ENCODE data around the gene PAX1. TPM values are rescaled to one million over a fixed set of nuclear protein-coding genes. Genes with fewer than 3 reads are reported as not detected.

Gene PAX1
- total and polyA plus RNA-seq, 2 experiments from 2014 or later = 0.14 TPM; not detected in 1

DNA sequence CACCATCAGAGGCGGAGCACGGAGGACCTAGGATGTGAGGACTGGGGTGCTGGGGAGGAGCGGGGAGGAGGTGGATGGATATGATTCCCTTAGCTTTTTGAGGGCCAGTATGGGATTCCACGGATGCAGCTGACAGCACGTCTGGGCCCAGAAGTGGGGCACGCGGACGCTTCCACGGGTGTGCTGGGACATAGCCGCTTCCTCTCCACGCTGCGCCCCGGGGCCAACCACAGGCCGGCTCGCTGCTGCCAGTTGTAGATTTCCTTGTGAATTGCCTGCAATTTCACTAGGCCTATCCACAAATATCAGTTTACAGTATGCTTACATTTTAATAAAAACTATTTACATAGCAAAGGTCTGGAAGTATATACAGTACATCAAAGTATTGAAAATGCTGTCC, 23.9 kb downstream of the PAX1 start:
- TF ChIP-seq, protein P1, sequence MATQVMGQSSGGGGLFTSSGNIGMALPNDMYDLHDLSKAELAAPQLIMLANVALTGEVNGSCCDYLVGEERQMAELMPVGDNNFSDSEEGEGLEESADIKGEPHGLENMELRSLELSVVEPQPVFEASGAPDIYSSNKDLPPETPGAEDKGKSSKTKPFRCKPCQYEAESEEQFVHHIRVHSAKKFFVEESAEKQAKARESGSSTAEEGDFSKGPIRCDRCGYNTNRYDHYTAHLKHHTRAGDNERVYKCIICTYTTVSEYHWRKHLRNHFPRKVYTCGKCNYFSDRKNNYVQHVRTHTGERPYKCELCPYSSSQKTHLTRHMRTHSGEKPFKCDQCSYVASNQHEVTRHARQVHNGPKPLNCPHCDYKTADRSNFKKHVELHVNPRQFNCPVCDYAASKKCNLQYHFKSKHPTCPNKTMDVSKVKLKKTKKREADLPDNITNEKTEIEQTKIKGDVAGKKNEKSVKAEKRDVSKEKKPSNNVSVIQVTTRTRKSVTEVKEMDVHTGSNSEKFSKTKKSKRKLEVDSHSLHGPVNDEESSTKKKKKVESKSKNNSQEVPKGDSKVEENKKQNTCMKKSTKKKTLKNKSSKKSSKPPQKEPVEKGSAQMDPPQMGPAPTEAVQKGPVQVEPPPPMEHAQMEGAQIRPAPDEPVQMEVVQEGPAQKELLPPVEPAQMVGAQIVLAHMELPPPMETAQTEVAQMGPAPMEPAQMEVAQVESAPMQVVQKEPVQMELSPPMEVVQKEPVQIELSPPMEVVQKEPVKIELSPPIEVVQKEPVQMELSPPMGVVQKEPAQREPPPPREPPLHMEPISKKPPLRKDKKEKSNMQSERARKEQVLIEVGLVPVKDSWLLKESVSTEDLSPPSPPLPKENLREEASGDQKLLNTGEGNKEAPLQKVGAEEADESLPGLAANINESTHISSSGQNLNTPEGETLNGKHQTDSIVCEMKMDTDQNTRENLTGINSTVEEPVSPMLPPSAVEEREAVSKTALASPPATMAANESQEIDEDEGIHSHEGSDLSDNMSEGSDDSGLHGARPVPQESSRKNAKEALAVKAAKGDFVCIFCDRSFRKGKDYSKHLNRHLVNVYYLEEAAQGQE (IDR thresholded peaks at IDR 0.05; ENCODE audit: unreplicated experiment) = no peak
- TF ChIP-seq EZH2phosphoT487 (IDR thresholded peaks at IDR 0.05; ENCODE audit: unreplicated experiment) (no peak), POLR2AphosphoS5 (IDR thresholded peaks at IDR 0.05; ENCODE audit: low read depth) (no peak), ZNF114 (CRISPR knock-in tag; IDR thresholded peaks at IDR 0.05) (no peak), JUNB (IDR thresholded peaks at IDR 0.05; ENCODE audit: unreplicated experiment) (no peak), EZH2 (IDR thresholded peaks at IDR 0.05; ENCODE audit: low read depth, unreplicated experiment) (no peak), NANOG (IDR thresholded peaks at IDR 0.05; ENCODE audit: borderline replicate concordance) (no peak), ZNF331 (CRISPR knock-in tag; IDR thresholded peaks at IDR 0.05; ENCODE audit: low read depth) (no peak), CREB1 (CRISPR knock-in tag; IDR thresholded peaks at IDR 0.05; ENCODE audit: low read depth) (no peak), STAT1 (IDR thresholded peaks at IDR 0.05; ENCODE audit: unreplicated experiment) (no peak)
- TF ChIP-seq, protein P2, sequence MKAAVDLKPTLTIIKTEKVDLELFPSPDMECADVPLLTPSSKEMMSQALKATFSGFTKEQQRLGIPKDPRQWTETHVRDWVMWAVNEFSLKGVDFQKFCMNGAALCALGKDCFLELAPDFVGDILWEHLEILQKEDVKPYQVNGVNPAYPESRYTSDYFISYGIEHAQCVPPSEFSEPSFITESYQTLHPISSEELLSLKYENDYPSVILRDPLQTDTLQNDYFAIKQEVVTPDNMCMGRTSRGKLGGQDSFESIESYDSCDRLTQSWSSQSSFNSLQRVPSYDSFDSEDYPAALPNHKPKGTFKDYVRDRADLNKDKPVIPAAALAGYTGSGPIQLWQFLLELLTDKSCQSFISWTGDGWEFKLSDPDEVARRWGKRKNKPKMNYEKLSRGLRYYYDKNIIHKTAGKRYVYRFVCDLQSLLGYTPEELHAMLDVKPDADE (IDR thresholded peaks at IDR 0.05) = no peak
- TF ChIP-seq, protein P3, sequence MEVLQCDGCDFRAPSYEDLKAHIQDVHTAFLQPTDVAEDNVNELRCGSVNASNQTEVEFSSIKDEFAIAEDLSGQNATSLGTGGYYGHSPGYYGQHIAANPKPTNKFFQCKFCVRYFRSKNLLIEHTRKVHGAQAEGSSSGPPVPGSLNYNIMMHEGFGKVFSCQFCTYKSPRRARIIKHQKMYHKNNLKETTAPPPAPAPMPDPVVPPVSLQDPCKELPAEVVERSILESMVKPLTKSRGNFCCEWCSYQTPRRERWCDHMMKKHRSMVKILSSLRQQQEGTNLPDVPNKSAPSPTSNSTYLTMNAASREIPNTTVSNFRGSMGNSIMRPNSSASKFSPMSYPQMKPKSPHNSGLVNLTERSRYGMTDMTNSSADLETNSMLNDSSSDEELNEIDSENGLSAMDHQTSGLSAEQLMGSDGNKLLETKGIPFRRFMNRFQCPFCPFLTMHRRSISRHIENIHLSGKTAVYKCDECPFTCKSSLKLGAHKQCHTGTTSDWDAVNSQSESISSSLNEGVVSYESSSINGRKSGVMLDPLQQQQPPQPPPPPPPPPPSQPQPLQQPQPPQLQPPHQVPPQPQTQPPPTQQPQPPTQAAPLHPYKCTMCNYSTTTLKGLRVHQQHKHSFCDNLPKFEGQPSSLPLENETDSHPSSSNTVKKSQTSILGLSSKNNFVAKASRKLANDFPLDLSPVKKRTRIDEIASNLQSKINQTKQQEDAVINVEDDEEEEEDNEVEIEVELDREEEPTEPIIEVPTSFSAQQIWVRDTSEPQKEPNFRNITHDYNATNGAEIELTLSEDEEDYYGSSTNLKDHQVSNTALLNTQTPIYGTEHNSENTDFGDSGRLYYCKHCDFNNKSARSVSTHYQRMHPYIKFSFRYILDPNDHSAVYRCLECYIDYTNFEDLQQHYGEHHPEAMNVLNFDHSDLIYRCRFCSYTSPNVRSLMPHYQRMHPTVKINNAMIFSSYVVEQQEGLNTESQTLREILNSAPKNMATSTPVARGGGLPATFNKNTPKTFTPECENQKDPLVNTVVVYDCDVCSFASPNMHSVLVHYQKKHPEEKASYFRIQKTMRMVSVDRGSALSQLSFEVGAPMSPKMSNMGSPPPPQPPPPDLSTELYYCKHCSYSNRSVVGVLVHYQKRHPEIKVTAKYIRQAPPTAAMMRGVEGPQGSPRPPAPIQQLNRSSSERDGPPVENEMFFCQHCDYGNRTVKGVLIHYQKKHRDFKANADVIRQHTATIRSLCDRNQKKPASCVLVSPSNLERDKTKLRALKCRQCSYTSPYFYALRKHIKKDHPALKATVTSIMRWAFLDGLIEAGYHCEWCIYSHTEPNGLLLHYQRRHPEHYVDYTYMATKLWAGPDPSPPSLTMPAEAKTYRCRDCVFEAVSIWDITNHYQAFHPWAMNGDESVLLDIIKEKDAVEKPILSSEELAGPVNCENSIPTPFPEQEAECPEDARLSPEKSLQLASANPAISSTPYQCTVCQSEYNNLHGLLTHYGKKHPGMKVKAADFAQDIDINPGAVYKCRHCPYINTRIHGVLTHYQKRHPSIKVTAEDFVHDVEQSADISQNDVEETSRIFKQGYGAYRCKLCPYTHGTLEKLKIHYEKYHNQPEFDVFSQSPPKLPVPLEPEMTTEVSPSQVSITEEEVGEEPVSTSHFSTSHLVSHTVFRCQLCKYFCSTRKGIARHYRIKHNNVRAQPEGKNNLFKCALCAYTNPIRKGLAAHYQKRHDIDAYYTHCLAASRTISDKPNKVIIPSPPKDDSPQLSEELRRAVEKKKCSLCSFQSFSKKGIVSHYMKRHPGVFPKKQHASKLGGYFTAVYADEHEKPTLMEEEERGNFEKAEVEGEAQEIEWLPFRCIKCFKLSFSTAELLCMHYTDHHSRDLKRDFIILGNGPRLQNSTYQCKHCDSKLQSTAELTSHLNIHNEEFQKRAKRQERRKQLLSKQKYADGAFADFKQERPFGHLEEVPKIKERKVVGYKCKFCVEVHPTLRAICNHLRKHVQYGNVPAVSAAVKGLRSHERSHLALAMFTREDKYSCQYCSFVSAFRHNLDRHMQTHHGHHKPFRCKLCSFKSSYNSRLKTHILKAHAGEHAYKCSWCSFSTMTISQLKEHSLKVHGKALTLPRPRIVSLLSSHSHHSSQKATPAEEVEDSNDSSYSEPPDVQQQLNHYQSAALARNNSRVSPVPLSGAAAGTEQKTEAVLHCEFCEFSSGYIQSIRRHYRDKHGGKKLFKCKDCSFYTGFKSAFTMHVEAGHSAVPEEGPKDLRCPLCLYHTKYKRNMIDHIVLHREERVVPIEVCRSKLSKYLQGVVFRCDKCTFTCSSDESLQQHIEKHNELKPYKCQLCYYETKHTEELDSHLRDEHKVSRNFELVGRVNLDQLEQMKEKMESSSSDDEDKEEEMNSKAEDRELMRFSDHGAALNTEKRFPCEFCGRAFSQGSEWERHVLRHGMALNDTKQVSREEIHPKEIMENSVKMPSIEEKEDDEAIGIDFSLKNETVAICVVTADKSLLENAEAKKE (CRISPR knock-in tag; IDR thresholded peaks at IDR 0.05) = no peak
- TF ChIP-seq, protein P4, sequence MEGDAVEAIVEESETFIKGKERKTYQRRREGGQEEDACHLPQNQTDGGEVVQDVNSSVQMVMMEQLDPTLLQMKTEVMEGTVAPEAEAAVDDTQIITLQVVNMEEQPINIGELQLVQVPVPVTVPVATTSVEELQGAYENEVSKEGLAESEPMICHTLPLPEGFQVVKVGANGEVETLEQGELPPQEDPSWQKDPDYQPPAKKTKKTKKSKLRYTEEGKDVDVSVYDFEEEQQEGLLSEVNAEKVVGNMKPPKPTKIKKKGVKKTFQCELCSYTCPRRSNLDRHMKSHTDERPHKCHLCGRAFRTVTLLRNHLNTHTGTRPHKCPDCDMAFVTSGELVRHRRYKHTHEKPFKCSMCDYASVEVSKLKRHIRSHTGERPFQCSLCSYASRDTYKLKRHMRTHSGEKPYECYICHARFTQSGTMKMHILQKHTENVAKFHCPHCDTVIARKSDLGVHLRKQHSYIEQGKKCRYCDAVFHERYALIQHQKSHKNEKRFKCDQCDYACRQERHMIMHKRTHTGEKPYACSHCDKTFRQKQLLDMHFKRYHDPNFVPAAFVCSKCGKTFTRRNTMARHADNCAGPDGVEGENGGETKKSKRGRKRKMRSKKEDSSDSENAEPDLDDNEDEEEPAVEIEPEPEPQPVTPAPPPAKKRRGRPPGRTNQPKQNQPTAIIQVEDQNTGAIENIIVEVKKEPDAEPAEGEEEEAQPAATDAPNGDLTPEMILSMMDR (conservative IDR thresholded peaks at IDR 0.05; ENCODE audit: low read depth in 2 of 2) = no peak
- Histone ChIP-seq H3K27ac (ENCODE audit: low read depth) (no peak overlapping the region), H4K20me1 (replicated peaks; ENCODE audit: insufficient read depth) (no peaks in the 10 kb centered on the region), H3K9me2 (ENCODE audit: insufficient read depth) (no peaks in the 10 kb centered on the region), H3K36me3 (ENCODE audit: insufficient read depth) (no peaks in the 10 kb centered on the region), H3K79me2 (replicated peaks; ENCODE audit: insufficient read depth) (no peaks in the 10 kb centered on the region), H3K4me1 (ENCODE audit: insufficient read depth) (peaks cover 8% of the 10 kb centered on the region), H3K4me2 (no peak overlapping the region), H3K4me3 (no peak overlapping the region), H2AFZ (peak overlapping the region; percentile 54; the same call in 1 of the 2 replicates), H3F3A (replicated peaks; ENCODE audit: low read depth) (no peaks in the 10 kb centered on the region), H3K27me3 (ENCODE audit: insufficient read depth) (no peaks in the 10 kb centered on the region)
- no peak for ATAC-seq
- peaks cover 5% of the 10 kb centered on the region for H3K4me1 Mint-ChIP-seq
- H3K9me3 Mint-ChIP-seq = no peaks in the 10 kb centered on the region
- no peaks in the 10 kb centered on the region for H3K36me3 Mint-ChIP-seq (ENCODE audit: low read depth)
- H3K4me3 Mint-ChIP-seq = no peak overlapping the region
- peaks cover 2% of the 10 kb centered on the region for H3K27me3 Mint-ChIP-seq (ENCODE audit: insufficient read depth, low read depth, poor library complexity)
- H3K27ac Mint-ChIP-seq = no peak overlapping the region
- DNase-seq (ENCODE audit: low spot score) = no peak

All from GM23338 (cell line).